Hepatocyte (in vitro differentiated cells): ENCODE data around the gene PAK1. TPM values are rescaled to one million over a fixed set of nuclear protein-coding genes. Genes with fewer than 3 reads are reported as not detected.

ENCODE experiments used
- DNase-seq: peaks from one replicate; pipeline ENCODE4 v3.0.0-alpha.2; 2016; ENCODE audit warnings: low spot score
- H2AFZ ChIP-seq: fragments of 200-600 bp; sonication (generic); 2 replicates; pipeline ENCODE4 v1.6.0; 2016; ENCODE audit warnings: antibody characterized with exemption, mild to moderate bottlenecking
- H3K27ac ChIP-seq: fragments of 200-600 bp; sonication (generic); 2 replicates; pipeline ENCODE4 v1.5.1; 2016; ENCODE audit warnings: mild to moderate bottlenecking
- H3K27me3 ChIP-seq: fragments of 200-600 bp; sonication (generic); 2 replicates; pipeline ENCODE4 v1.6.1; 2016
- H3K36me3 ChIP-seq: fragments of 200-600 bp; sonication (generic); replicated peaks from 2 replicates; pipeline ENCODE4 v1.5.1; 2016; ENCODE audit warnings: low read depth; ENCODE audit not compliant: insufficient read depth
- H3K4me1 ChIP-seq: fragments of 200-600 bp; sonication (generic); 2 replicates; pipeline ENCODE4 v1.5.1; 2016; ENCODE audit warnings: mild to moderate bottlenecking, moderate library complexity; ENCODE audit not compliant: insufficient read depth
- H3K4me2 ChIP-seq: fragments of 200-600 bp; sonication (generic); 2 replicates; pipeline ENCODE4 v1.6.0; 2016
- H3K4me3 ChIP-seq: fragments of 200-600 bp; sonication (generic); 2 replicates; pipeline ENCODE4 v1.5.1; 2016; ENCODE audit warnings: mild to moderate bottlenecking
- H3K79me2 ChIP-seq: fragments of 200-600 bp; sonication (generic); 2 replicates; pipeline ENCODE4 v1.6.0; 2017; ENCODE audit warnings: mild to moderate bottlenecking
- H3K9me2 ChIP-seq: fragments of 200-600 bp; sonication (generic); replicated peaks from 2 replicates; pipeline ENCODE4 v1.6.0; 2017; ENCODE audit warnings: mild to moderate bottlenecking; ENCODE audit not compliant: insufficient read depth
- H3K9me3 ChIP-seq: fragments of 200-600 bp; sonication (generic); 2 replicates; pipeline ENCODE4 v1.5.1; 2016; ENCODE audit warnings: low read depth, mild to moderate bottlenecking
- H4K20me1 ChIP-seq: fragments of 200-600 bp; sonication (generic); 2 replicates; pipeline ENCODE4 v1.6.0; 2016; ENCODE audit warnings: mild to moderate bottlenecking; ENCODE audit not compliant: insufficient read depth, poor library complexity, severe bottlenecking
- EZH2 ChIP-seq: fragments of 200-600 bp; sonication (generic); IDR thresholded peaks from 2 replicates; pipeline ENCODE4 v1.6.1; 2016; ENCODE audit warnings: antibody characterized with exemption, mild to moderate bottlenecking, borderline replicate concordance
- EZH2phosphoT487 ChIP-seq: fragments of 200-600 bp; sonication (generic); IDR thresholded peaks from one replicate; pipeline ENCODE4 v1.6.1; 2018; ENCODE audit warnings: antibody characterized with exemption, mild to moderate bottlenecking, low read depth, moderate library complexity; ENCODE audit not compliant: unreplicated experiment, severe bottlenecking
- WGBS: methylation state at CpG from one replicate; pipeline ENCODE4 v1.1.6; 2016; ENCODE audit warnings: low lambda C conversion rate; ENCODE audit errors: missing lambda C conversion rate; 5-methylcytosine and 5-hydroxymethylcytosine counted together
- polyA plus RNA-seq: library from polyadenylated mRNA; unstranded; fragments of >200 nt; fragmentation: Nextera tagmentation; extraction: Ambion mirVana; gene quantifications from 2 replicates; pipeline ENCODE4 v1.2.1, GENCODE V29; 2016
- total RNA-seq: library from RNA; depleted of rRNA; stranded (reverse); fragments of >200 nt; gene quantifications from 2 replicates; pipeline ENCODE4 v1.2.3, GENCODE V29; 2014
- TF ChIP-seq, protein P1 (sequence below): fragments of 200-600 bp; sonication (generic); IDR thresholded peaks from 2 replicates; pipeline ENCODE4 v1.5.1; 2016; ENCODE audit warnings: antibody characterized with exemption, mild to moderate bottlenecking; ENCODE audit not compliant: poor library complexity

The PAK1 gene
- total and polyA plus RNA-seq, 2 experiments from 2014 or later, result 30.3 to 62.0 TPM

DNA sequence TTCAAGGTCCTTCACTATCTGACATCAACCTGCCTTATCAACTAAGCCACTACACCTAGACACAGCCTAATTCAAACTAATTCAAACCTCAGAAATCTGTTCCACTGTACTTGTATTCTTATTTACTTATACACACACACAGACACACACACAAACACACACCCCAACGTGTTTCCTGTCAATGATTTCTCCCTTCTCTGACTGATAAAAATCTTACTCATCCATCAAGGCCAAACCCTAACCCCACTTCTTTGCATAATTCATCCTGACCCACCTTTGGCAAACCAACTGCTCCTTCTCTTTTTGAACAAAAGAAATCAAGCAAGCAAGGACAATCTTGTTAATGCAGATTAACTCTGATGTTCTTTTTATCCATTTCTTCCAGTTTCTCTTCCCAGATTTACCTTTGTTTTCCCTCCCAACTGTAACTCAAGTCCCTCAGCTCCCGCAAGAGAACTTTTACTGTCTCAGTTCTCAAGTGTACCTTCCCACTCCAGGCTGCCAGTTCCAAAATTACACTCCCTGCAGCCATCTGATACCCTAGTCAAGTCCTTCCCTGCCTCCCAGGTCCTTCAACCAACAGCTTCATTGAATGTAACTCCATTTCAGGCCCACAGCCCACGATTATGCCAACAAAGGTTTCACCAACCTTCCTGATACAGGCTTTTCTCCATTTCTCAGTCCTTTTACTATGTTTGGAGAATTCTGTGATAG lies 78.3 kb downstream of the PAK1 start:
- WGBS, result 59% methylated on average over 3 of the region's 3 CpGs
- no peak overlapping the region for H2AFZ ChIP-seq
- no peaks in the 10 kb centered on the region for H3K27me3 ChIP-seq

DNA sequence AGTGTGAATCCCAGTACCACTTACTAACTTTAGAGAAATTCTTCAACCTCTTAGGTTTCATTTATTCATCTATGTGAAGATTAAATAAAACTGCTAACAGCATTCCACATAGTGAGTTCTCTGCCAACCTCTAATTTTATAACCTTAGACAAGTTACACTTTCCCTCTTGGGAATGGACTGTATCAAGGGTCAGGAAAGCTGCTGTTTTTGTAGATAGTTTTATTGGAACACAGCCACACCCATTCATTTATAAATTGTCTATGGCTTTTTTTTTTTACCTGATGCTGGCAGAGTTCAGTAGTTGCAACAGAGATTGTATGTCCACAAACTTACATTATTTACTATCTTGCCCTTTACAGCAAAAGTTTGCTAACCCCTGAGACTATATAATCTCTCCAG lies 81.1 kb downstream of the PAK1 start:
- no peaks in the 10 kb centered on the region for H3K9me3 ChIP-seq
- peaks cover 52% of the 10 kb centered on the region for H3K79me2 ChIP-seq
- TF ChIP-seq, protein P1, sequence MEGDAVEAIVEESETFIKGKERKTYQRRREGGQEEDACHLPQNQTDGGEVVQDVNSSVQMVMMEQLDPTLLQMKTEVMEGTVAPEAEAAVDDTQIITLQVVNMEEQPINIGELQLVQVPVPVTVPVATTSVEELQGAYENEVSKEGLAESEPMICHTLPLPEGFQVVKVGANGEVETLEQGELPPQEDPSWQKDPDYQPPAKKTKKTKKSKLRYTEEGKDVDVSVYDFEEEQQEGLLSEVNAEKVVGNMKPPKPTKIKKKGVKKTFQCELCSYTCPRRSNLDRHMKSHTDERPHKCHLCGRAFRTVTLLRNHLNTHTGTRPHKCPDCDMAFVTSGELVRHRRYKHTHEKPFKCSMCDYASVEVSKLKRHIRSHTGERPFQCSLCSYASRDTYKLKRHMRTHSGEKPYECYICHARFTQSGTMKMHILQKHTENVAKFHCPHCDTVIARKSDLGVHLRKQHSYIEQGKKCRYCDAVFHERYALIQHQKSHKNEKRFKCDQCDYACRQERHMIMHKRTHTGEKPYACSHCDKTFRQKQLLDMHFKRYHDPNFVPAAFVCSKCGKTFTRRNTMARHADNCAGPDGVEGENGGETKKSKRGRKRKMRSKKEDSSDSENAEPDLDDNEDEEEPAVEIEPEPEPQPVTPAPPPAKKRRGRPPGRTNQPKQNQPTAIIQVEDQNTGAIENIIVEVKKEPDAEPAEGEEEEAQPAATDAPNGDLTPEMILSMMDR, result no peak
- TF ChIP-seq EZH2 (no peak), EZH2phosphoT487 (no peak)
- no peaks in the 10 kb centered on the region for H4K20me1 ChIP-seq
- no peaks in the 10 kb centered on the region for H3K27me3 ChIP-seq
- peaks cover 11% of the 10 kb centered on the region for H3K4me1 ChIP-seq
- no peak overlapping the region for H3K27ac ChIP-seq
- H3K4me2 ChIP-seq, result no peak overlapping the region
- no peak for DNase-seq
- H3K4me3 ChIP-seq, result no peak overlapping the region
- H3K36me3 ChIP-seq, result no peaks in the 10 kb centered on the region
- no peak overlapping the region for H2AFZ ChIP-seq
- H3K9me2 ChIP-seq, result no peaks in the 10 kb centered on the region

More for the DNA sequence above, 78.3 kb downstream of the PAK1 start:
- Histone ChIP-seq H3K9me3 (no peaks in the 10 kb centered on the region), H3K27ac (no peak overlapping the region), H3K9me2 (no peaks in the 10 kb centered on the region), H4K20me1 (no peaks in the 10 kb centered on the region), H3K36me3 (no peaks in the 10 kb centered on the region), H3K4me3 (no peak overlapping the region), H3K4me1 (peaks cover 11% of the 10 kb centered on the region), H3K79me2 (peaks cover 70% of the 10 kb centered on the region), H3K4me2 (no peak overlapping the region)
- DNase-seq, result no peak
- TF ChIP-seq, protein P1, result no peak
- TF ChIP-seq EZH2 (no peak), EZH2phosphoT487 (no peak)

GRCh38 chr11:77387701-77388100 lies 86.2 kb downstream of the PAK1 start:
- Histone ChIP-seq H3K9me3 (no peaks in the 10 kb centered on the region), H4K20me1 (no peaks in the 10 kb centered on the region), H3K4me2 (no peak overlapping the region), H3K36me3 (no peaks in the 10 kb centered on the region), H3K4me1 (no peaks in the 10 kb centered on the region), H3K27ac (no peak overlapping the region), H3K27me3 (no peaks in the 10 kb centered on the region), H3K9me2 (no peaks in the 10 kb centered on the region), H3K4me3 (no peak overlapping the region), H3K79me2 (peaks cover 14% of the 10 kb centered on the region), H2AFZ (no peak overlapping the region)
- no peak for TF ChIP-seq EZH2
- TF ChIP-seq, protein P1, result no peak
- no peak for TF ChIP-seq EZH2phosphoT487
- no peak for DNase-seq
